ENCODE measurements around the gene HNRNPA2B1.
"Not testable (repeated sequence)": the region's sequence is repeated elsewhere in the genome, so short reads cannot be mapped to it uniquely, and the experiment has no call there.

The HNRNPA2B1 gene

GRCh38 chr7:26184281-26185101, 16.1 kb downstream of the HNRNPA2B1 start:
- DNase-seq = not testable (repeated sequence)

GRCh38 chr7:26183545-26184280, 16.8 kb downstream of the HNRNPA2B1 start:
- no peak for DNase-seq

- DNase-seq = no peak
These were observed 17.8 kb downstream of the HNRNPA2B1 start for GRCh38 chr7:26182706-26183105.

GRCh38 chr7:26182283-26182682, 18.3 kb downstream of the HNRNPA2B1 start:
- no peak for DNase-seq

- DNase-seq = no peak
These were observed 18.9 kb downstream of the HNRNPA2B1 start for GRCh38 chr7:26181474-26182227.

GRCh38 chr7:26180792-26181198, 19.8 kb downstream of the HNRNPA2B1 start:
- DNase-seq = no peak

- no peak for DNase-seq
These were observed 20.6 kb downstream of the HNRNPA2B1 start for GRCh38 chr7:26179826-26180497.

- no peak for DNase-seq
These were observed 21.1 kb downstream of the HNRNPA2B1 start for GRCh38 chr7:26179422-26179821.

- DNase-seq = no peak
These were observed 22.1 kb downstream of the HNRNPA2B1 start for GRCh38 chr7:26178272-26178960.

- not testable (repeated sequence) for DNase-seq
These were observed 23.3 kb downstream of the HNRNPA2B1 start for GRCh38 chr7:26177269-26177668.

- not testable (repeated sequence) for DNase-seq
These were observed 23.9 kb downstream of the HNRNPA2B1 start for GRCh38 chr7:26176696-26177095.

GRCh38 chr7:26175903-26176302, 24.6 kb downstream of the HNRNPA2B1 start:
- DNase-seq = not testable (repeated sequence)

- no peak for DNase-seq
These were observed 28.5 kb downstream of the HNRNPA2B1 start for GRCh38 chr7:26172048-26172447.

- DNase-seq = no peak
These were observed 28.9 kb downstream of the HNRNPA2B1 start for GRCh38 chr7:26171601-26172000.

GRCh38 chr7:26170663-26171062, 29.9 kb downstream of the HNRNPA2B1 start:
- no peak for DNase-seq

- no peak for DNase-seq
These were observed 31.3 kb downstream of the HNRNPA2B1 start for GRCh38 chr7:26169271-26169670.

GRCh38 chr7:26168458-26169023, 32.0 kb downstream of the HNRNPA2B1 start:
- DNase-seq = no peak

- no peak for DNase-seq
These were observed 33.1 kb downstream of the HNRNPA2B1 start for GRCh38 chr7:26167303-26167934.

GRCh38 chr7:26166684-26167266, 33.8 kb downstream of the HNRNPA2B1 start:
- DNase-seq = no peak

- DNase-seq = no peak
These were observed 34.4 kb downstream of the HNRNPA2B1 start for GRCh38 chr7:26165950-26166683.
